ENCODE data around the gene MED20.
A peak's percentile ranks its signal among the peaks of the same experiment; 100 is the strongest.

The MED20 gene

DNA sequence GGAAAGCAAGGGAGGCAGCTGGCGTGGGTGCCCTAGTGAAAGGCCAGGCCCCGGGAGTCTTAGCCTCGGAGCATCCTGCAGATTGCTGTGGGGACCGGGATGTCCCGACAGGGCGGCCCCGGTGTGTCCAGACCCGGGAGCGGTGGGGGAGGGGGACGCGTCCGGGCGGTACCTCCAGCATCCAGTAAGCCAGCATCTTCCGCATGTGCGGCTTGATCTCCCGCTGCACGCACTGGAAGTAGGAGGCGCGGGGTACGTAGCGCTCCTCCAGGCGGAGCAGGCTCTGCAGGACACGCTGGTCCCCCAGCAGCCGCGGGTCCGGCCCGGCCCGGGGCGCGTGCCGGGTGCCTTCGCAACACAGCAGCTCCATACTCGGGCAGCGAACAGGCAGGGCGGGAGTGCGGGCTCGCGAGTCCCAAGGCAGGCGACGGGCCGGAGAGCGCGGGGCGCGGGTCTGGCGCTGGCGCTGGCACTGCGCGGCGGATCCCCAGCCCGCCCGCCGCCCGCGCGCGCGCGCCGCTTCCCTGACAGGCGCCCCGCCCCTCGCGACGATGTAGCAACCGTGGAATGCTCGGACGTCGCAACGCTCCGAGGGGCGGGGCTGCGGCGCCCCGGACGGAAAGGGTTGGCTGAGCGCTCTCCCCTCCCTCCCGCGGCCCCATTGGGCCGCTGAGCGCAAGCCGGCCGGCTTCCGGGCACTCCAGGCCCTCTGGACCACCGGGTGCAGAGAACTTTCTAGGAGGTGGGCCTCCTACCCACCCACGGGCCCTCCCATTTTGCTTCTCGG lies 20.5 kb upstream of the MED20 start, which contains the start of gene CCND3:
Gene CCND3, minus strand, starts transcription at position 529 of the 787 bp plus-strand sequence. Its CDS starts 159 bp downstream, at position 370.
- DNase-seq (ENCODE audit: low read depth in 2 of 2), result peak; percentile 64 to 76

GRCh38 chr6:41940759-41941279 lies 19.9 kb upstream of the MED20 start:
- DNase-seq (ENCODE audit: low read depth in 2 of 2), result no peak

DNA sequence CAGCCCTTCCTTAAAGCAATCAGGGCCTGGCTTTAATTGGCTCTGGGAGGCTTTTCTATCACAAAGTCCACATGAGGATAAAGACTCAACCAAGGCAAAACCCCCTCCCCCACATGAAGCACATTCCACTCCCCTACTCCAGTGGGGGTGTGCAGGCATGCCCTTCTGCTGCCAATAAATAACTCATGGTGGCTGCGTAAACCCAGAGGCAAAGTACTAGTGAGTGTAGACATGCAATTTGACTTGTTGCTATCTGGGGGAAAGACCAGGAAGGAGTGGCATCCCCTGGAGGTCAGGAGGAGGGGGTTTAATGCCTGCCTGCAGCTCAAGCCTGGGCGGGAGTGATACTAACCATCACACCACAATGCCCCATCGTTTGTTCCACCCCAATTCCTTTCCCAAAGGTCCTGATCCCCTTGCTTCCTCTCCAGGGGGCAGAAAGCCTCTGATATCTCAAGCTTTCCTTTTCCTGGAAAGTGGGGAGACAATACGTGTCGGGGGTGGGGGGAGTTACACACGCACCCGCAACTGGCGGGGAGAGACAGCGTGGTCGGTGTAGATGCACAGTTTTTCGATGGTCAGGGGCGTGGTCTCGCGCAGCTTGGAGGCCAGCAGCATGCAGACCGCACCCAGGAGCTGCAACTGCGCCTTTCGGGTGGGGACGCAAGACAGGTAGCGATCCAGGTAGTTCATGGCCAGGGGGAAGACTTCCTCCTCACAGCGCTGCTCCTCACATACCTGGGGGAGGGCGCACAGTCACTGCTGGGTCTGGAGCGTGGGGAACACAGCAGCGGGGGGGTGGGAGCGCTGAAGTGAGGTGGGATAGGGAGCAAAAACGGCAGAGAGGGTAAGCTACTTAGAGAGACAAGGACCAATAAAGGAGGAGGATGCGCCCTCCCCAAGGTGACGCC lies 19.2 kb upstream of the MED20 start:
- no peak for DNase-seq (ENCODE audit: low read depth in 2 of 2)

DNA sequence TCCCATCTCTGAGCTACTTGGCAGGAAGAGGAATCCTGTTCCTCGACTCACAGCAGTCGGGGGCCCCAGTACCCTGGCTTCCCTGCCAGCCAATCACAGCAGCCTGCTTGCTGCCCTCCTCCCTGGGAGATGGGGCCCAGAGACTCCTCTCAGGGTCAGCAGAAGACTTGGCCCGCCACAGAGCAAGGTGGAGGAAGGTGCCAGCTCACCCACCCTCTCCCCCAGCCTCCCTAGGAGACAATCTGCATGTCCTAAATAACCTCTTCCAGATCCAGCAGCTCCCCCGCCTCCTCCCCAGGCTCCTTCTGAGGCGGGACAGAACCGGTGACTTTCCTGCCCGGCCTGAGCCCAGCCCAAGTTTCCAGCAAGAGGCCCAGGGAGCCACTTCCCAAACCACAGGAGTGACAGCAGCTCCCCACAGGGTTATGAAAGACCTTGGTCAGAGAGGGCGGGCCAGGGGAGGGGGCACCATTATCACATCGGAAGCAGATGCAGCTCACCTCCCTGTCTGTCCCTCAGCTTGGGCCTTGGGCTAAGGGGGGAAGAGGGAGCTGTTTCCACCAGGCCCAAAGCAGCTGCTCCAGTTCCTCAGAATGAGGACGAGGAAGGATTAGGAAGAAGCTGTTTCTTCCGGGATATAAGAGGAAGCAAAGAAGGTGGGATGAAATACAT lies 18.4 kb upstream of the MED20 start:
- DNase-seq (ENCODE audit: low read depth in 2 of 2), result no peak

DNA sequence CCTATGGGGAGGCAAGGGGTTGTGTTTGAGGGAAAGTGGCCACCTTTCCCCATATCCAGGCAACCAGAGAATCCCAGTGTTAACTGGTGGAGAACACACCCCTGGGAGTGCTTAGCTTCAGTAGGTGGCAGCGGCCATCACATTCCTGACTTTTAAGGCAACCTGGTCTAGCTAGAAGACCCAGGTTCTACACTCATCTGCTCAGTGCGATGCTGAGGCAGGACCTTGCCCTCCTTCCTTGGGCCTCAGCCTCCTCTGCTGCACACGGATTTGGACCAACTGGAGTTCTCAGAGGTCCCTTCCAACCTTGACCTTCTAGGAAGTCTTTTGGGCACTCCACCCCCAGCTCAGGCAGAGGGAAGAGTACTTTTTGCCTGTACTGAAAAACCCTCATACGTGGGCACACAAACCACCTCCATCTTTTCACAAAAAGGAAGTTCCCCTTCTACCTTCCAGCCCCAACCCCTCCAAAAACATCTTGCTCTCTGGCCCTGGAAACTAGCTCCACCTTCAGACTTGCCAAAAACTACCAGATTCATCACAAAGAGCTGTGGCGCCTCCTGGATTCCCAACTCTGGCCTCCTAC lies 17.7 kb upstream of the MED20 start:
- DNase-seq (ENCODE audit: low read depth in 2 of 2), result no peak

GRCh38 chr6:41937861-41938574 lies 17.1 kb upstream of the MED20 start:
- no peak for DNase-seq (ENCODE audit: low read depth in 2 of 2)

- no peak for DNase-seq (ENCODE audit: low read depth in 2 of 2)
Measured at GRCh38 chr6:41937472-41937860, 16.5 kb upstream of the MED20 start.

DNA sequence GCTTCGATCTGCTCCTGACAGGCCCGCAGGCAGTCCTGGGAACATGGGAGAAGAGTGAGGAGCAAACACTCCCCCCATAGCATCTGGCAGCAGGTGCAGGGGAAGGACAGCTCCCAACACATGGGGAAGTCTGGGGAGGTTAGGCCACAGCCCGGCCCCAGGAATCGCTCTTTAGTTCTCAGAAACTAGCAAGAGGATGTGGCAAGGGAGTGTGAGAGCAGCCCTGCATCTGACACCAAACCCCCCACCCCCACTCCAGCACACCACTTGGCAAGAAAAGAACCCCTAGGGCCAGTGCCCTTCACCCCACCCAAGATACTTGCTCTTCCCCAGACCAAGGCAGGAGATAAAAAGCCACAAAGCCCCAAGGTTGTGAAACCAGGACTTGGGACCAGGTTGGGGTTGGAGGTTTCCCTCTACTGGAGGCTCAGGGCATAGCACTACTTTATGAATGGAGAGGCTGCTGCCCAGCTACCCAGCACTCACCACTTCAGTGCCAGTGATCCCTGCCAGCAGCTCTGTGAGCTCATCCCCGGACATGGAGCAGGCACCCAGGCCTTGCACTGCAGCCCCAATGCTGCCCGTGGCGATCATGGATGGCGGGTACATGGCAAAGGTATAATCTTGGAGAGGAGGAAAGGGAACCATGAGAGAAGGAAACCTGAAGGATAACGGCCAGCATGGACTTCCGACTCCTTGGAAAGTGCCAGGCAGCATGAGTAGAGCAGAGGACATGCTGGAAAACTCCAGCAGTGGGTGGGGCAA lies 15.3 kb upstream of the MED20 start:
- peak; percentile 58 to 63 for DNase-seq (ENCODE audit: low read depth in 2 of 2)

DNA sequence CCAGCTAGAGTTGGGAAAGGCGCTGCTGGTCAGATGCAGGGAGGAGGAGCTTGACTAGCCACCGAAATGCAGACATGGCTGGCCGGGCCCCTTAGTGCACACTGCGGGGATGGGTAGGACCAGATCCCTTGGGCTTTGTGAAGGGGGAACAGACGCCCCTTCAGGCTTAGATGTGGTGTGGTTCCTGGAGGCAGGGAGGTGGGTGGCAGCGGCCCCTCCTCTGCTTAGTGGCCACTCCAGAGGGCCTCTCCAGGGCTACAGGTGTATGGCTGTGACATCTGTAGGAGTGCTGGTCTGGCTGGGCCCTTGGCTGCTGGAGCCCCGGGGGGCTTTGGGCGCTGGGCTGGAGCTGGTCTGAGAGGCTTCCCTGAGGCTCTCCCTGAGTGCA lies 14.7 kb upstream of the MED20 start:
- DNase-seq (ENCODE audit: low read depth in 2 of 2), result no peak

DNA sequence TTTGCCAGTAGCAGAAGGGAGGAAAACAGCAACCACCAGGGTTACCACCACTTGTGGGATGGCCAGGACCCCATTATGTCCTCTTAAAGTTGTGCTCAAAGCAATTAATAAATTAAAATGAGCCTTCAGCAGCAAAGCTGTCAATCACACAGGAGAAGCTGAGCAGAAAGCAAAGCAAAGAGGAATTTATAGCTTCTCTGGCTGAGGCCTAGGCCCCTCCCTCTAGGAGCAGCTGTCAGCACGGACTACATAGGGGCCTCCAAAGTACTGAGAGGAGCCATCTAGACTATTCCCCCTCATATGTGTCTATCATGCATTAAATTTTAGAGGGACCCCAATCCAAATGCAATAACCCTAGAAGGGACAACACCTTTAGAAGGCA lies 14.2 kb upstream of the MED20 start:
- no peak for DNase-seq (ENCODE audit: low read depth in 2 of 2)

GRCh38 chr6:41934278-41935192 lies 13.6 kb upstream of the MED20 start:
- DNase-seq (ENCODE audit: low read depth in 2 of 2), result no peak

DNA sequence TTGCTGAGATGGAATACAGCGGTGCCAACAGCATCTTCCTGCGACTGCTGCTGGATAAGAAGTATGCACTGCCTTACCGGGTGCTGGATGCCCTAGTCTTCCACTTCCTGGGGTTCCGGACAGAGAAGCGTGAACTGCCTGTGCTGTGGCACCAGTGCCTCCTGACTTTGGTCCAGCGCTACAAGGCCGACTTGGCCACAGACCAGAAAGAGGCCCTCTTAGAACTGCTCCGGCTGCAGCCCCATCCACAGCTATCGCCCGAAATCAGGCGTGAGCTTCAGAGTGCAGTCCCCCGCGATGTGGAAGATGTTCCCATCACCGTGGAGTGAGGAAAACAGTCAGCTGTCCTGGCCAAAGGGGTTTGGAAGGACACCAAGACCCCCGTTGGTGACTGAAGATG lies 11.4 kb upstream of the MED20 start:
- DNase-seq (ENCODE audit: low read depth in 2 of 2), result no peak

DNA sequence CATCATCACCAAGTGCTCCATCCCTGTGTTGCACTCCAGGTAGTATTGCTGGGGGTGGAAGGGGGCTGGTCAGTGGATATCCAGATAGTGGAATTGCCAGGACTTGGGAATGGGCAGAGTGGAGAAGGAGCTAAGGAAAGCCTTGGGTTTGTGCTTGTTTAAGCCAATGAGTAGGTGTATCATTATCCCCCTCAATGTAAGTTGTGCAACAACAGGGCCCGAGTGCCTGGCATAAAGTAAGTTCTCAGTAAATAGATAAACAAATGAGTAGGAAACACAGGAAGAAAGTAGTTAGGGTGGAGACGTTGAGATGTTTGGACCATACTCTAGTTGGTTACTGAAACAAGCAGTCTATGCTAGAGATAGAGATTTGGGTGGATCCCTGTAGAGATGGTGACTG lies 10.9 kb upstream of the MED20 start:
- no peak for DNase-seq (ENCODE audit: low read depth in 2 of 2)

DNA sequence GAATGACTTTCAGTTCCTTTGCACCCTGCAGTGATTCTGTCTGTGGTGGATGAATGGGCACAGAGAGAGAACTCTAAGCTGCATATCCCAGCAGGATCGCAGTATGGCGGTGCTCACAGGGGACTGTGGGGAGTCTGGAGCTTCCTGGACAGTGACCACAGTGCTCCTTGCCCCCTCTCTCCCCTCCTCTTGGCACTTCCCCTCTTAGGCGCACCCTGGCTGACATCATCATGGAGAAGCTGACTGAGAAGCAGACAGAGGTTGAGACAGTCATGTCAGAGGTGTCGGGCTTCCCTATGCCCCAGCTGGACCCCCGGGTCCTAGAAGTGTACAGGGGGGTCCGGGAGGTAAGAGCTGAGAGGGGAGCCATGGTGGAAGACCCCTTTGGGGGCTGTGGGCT lies 9.0 kb upstream of the MED20 start:
- DNase-seq (ENCODE audit: low read depth in 2 of 2), result no peak

DNA sequence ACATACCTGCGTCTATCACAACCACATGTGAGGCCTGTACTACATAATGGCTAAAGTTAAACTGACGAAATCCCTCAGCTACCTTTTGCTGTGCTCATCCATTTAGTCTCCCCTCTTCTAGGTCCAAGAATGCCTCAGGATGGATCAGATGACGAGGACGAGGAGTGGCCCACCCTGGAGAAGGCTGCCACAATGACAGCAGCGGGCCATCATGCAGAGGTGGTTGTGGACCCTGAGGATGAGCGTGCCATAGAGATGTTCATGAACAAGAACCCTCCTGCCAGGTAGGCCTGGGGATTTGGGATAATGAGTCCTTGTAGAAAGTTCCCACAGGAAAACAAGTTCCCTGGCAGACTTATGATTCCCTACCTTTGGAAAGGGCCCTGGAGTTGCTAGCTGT lies 6.3 kb upstream of the MED20 start:
- no peak for DNase-seq (ENCODE audit: low read depth in 2 of 2)

DNA sequence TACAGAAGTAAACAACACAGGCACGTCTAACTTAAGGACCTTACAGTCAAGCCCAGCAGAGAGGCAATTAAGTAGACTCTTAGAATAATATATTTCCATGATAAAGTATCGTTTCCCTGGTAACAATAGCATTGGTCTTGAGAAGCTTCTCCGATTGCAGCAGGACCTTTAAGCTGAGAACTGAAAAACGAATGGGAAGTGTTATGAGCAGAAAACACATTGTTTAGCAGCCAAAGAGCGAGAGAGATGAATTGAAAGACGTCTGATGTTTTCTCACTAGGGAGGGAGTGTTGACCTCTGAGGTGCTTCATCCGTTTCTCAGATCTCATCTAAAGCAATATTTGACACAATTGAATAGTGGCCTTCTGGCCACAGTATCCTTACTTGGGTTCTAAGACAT lies 1.2 kb upstream of the MED20 start:
- no peak for DNase-seq (ENCODE audit: low read depth in 2 of 2)

DNA sequence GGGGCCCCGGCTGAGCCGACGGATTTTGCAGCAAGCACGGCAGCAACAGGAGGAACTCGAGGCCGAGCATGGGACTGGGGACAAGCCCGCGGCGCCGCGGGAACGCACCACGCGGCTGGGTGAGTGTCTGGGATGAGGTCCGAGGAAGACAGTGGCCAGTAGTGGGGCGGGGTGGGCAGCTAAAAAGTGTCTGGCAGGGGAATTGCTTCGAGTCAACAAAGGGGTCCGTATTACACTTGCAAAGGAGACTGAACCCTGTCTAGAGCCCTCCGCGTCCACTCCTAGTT lies 716 bp upstream of the MED20 start:
- DNase-seq (ENCODE audit: low read depth in 2 of 2), result no peak

DNA sequence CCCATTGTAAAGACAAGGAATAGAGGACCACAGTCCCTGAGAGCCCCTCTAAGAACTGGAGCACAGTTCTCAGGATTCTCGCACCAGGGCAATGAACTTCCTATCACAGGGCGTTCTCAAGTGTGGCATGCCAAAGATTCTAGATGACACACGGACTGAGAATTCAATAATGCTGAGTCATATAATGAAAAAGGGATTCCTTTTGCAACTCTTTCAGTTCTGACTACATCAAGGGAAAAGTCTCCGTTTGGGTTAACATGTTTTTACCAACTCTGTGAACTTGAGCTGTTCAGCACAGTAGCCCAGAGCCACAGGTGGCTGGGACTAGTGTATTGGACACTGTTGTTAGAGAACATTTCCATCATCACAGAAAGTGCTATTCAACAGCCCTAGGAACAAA lies 3.4 kb downstream of the MED20 start:
- DNase-seq (ENCODE audit: low read depth in 2 of 2), result no peak

GRCh38 chr6:41914869-41915530 lies 5.9 kb downstream of the MED20 start:
- DNase-seq (ENCODE audit: low read depth in 2 of 2), result no peak
